ENCODE measurements around the gene MROH2A.
A peak's percentile ranks its signal among the peaks of the same experiment; 100 is the strongest.

MROH2A gene

GRCh38 chr2:233821196-233821595 is 43.1 kb downstream of the MROH2A start:
- no peak for DNase-seq (ENCODE audit: low spot score)

- DNase-seq (ENCODE audit: low spot score), result no peak
Measured at GRCh38 chr2:233821709-233822100, 43.6 kb downstream of the MROH2A start.

GRCh38 chr2:233822101-233822771 is 44.1 kb downstream of the MROH2A start:
- no peak for DNase-seq (ENCODE audit: low spot score)

- DNase-seq (ENCODE audit: low spot score), result peak; percentile 83
Measured at GRCh38 chr2:233822781-233823730, 44.9 kb downstream of the MROH2A start.

GRCh38 chr2:233823731-233824121 is 45.6 kb downstream of the MROH2A start:
- DNase-seq (ENCODE audit: low spot score), result no peak

GRCh38 chr2:233824373-233824772 is 46.2 kb downstream of the MROH2A start:
- no peak for DNase-seq (ENCODE audit: low spot score)

- no peak for DNase-seq (ENCODE audit: low spot score)
Measured at GRCh38 chr2:233828546-233829192, 50.5 kb downstream of the MROH2A start.

- DNase-seq (ENCODE audit: low spot score), result no peak
Measured at GRCh38 chr2:233829193-233830110, 51.3 kb downstream of the MROH2A start.

- no peak for DNase-seq (ENCODE audit: low spot score)
Measured at GRCh38 chr2:233830111-233830802, 52.1 kb downstream of the MROH2A start.

GRCh38 chr2:233831011-233831721 is 53.0 kb downstream of the MROH2A start:
- DNase-seq (ENCODE audit: low spot score), result no peak

- no peak for DNase-seq (ENCODE audit: low spot score)
Measured at GRCh38 chr2:233831861-233832260, 53.7 kb downstream of the MROH2A start.

- no peak for DNase-seq (ENCODE audit: low spot score)
Measured at GRCh38 chr2:233832414-233832813, 54.3 kb downstream of the MROH2A start.

GRCh38 chr2:233832869-233833311 is 54.8 kb downstream of the MROH2A start:
- DNase-seq (ENCODE audit: low spot score), result peak; percentile 27

- DNase-seq (ENCODE audit: low spot score), result no peak
Measured at GRCh38 chr2:233833345-233833744, 55.2 kb downstream of the MROH2A start.

GRCh38 chr2:233835230-233836186 is 57.4 kb downstream of the MROH2A start:
- no peak for DNase-seq (ENCODE audit: low spot score)

- DNase-seq (ENCODE audit: low spot score), result no peak
Measured at GRCh38 chr2:233836359-233836758, 58.2 kb downstream of the MROH2A start.

- no peak for DNase-seq (ENCODE audit: low spot score)
Measured at GRCh38 chr2:233837694-233838229, 59.6 kb downstream of the MROH2A start.

- no peak for DNase-seq (ENCODE audit: low spot score)
Measured at GRCh38 chr2:233838251-233838650, 60.1 kb downstream of the MROH2A start.
